Mucosa of descending colon (tissue), 3 donors: Measurements from ENCODE around the gene OMP. TPM values are rescaled to one million over a fixed set of nuclear protein-coding genes. Genes with fewer than 3 reads are reported as not detected.
A peak's percentile ranks its signal among the peaks of the same experiment; 100 is the strongest.
"Not testable (repeated sequence)": the region's sequence is repeated elsewhere in the genome, so short reads cannot be mapped to it uniquely, and the experiment has no call there.

Experiments used
- ATAC-seq: fragments of 200-7000 bp; cut with Tn5 transposase; one replicate; pipeline ENCODE4 v1.9.1; 2020; ENCODE audit warnings: mild to moderate bottlenecking, moderate library complexity
- DNase-seq, 3 donors: peaks; one replicate each; pipeline ENCODE4 v3.0.0-alpha.2; 2020
- H3K36me3 ChIP-seq: fragments of 200-600 bp; one replicate; pipeline ENCODE4 v1.8.0; 2021; ENCODE audit warnings: low read depth, mild to moderate bottlenecking
- H3K4me1 ChIP-seq: fragments of 200-600 bp; one replicate; pipeline ENCODE4 v1.8.0; 2021; ENCODE audit warnings: low read depth, mild to moderate bottlenecking
- H3K4me3 ChIP-seq: fragments of 200-600 bp; one replicate; pipeline ENCODE4 v1.8.0; 2021; ENCODE audit warnings: mild to moderate bottlenecking
- H3K9me3 ChIP-seq: fragments of 200-600 bp; one replicate; pipeline ENCODE4 v1.8.0; 2021; ENCODE audit warnings: mild to moderate bottlenecking
- intact Hi-C, 2 donors: fragments of 100-400 bp; cut with DNase I in 1 of 2; cut with micrococcal nuclease in 1 of 2; formaldehyde crosslinking; loops; one replicate each; pipeline versions ENCODE4 v1.11.0 to v1.11.1; 2022; cut with DNase I, micrococcal nuclease
- total RNA-seq, 3 donors: library from RNA; stranded (reverse); fragmentation: NEBNext Ultra II Directional in 2 of 3; extraction: Animal tissue kit (Norgen Biotek cat#: 25700) in 2 of 3; gene quantifications; one replicate each; pipeline versions ENCODE4 v1.2.1 to v1.2.4, GENCODE V29; 2021 to 2023
- TF ChIP-seq, protein P1 (sequence below): fragments of 200-600 bp; IDR thresholded peaks from one replicate; pipeline ENCODE4 v1.8.0; 2022; ENCODE audit warnings: antibody characterized with exemption, mild to moderate bottlenecking
- donor health status: DM: no; HTN: no; CAD: no; lungs with moderate emphysema.
- donor health status: DM: no; HTN: no; CAD: no.
- donor health status: DM: no; HTN: yes; CAD: no.

The OMP gene
- total RNA-seq, 3 donors from 2014 or later, result 10.3 to 21.1 (median 11.3) TPM

- H3K36me3 ChIP-seq, result no peaks in the 10 kb centered on the region
- DNase-seq (peak in 1 of 3 donors; percentile 20), ATAC-seq (no peak)
- intact Hi-C loops, result no loop called here
- no peak overlapping the region for H3K4me3 ChIP-seq
- peaks cover 12% of the 10 kb centered on the region for H3K4me1 ChIP-seq
- TF ChIP-seq, protein P1, sequence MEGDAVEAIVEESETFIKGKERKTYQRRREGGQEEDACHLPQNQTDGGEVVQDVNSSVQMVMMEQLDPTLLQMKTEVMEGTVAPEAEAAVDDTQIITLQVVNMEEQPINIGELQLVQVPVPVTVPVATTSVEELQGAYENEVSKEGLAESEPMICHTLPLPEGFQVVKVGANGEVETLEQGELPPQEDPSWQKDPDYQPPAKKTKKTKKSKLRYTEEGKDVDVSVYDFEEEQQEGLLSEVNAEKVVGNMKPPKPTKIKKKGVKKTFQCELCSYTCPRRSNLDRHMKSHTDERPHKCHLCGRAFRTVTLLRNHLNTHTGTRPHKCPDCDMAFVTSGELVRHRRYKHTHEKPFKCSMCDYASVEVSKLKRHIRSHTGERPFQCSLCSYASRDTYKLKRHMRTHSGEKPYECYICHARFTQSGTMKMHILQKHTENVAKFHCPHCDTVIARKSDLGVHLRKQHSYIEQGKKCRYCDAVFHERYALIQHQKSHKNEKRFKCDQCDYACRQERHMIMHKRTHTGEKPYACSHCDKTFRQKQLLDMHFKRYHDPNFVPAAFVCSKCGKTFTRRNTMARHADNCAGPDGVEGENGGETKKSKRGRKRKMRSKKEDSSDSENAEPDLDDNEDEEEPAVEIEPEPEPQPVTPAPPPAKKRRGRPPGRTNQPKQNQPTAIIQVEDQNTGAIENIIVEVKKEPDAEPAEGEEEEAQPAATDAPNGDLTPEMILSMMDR, result no peak
- peaks cover 13% of the 10 kb centered on the region for H3K9me3 ChIP-seq
These were observed 46.7 kb upstream of the OMP start for GRCh38 chr11:77055913-77056312.

GRCh38 chr11:77056814-77057402, 45.7 kb upstream of the OMP start:
- H3K4me3 ChIP-seq, result no peak overlapping the region
- ATAC-seq (no peak), DNase-seq (no peak)
- H3K36me3 ChIP-seq, result no peaks in the 10 kb centered on the region
- H3K9me3 ChIP-seq, result peaks cover 13% of the 10 kb centered on the region
- peaks cover 17% of the 10 kb centered on the region for H3K4me1 ChIP-seq
- intact Hi-C loops, result no loop called here
- TF ChIP-seq, protein P1, result no peak

GRCh38 chr11:77057938-77058474, 44.6 kb upstream of the OMP start:
- ATAC-seq (peak; percentile 25), DNase-seq (peak in 1 of 3 donors; percentile 31)
- no peak overlapping the region for H3K4me3 ChIP-seq
- intact Hi-C loops, result no loop called here
- H3K4me1 ChIP-seq, result peaks cover 22% of the 10 kb centered on the region
- peaks cover 13% of the 10 kb centered on the region for H3K9me3 ChIP-seq
- TF ChIP-seq, protein P1, result no peak
- no peaks in the 10 kb centered on the region for H3K36me3 ChIP-seq

- Histone ChIP-seq H3K36me3 (no peaks in the 10 kb centered on the region), H3K9me3 (peaks cover 13% of the 10 kb centered on the region), H3K4me1 (peaks cover 24% of the 10 kb centered on the region), H3K4me3 (no peak overlapping the region)
- DNase-seq (no peak), ATAC-seq (no peak)
- TF ChIP-seq, protein P1, result no peak
- intact Hi-C loops, result no loop called here
These were observed 43.7 kb upstream of the OMP start for GRCh38 chr11:77058900-77059299.

DNA sequence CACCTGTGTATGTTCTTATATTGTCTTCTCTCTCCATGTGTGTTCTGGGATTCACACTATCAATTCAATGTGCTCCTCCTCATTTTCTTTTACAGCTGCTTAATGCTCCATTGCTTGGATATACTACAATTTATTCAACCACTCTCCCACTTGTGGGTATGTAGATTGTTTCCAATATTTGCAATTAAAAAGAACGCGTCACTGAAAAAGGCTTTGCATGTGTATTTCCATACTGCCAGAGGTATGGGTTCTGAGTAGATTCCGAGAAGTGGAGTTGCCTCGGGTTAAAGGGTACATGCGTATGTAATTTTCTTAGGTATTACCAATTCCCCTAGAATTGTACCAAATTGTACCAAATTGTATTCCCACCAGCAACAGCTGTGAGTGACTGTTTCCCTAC, 42.8 kb upstream of the OMP start:
- ATAC-seq (no peak), DNase-seq (no peak)
- TF ChIP-seq, protein P1, result no peak
- no peaks in the 10 kb centered on the region for H3K36me3 ChIP-seq
- H3K4me1 ChIP-seq, result peaks cover 27% of the 10 kb centered on the region
- intact Hi-C loops, result no loop called here
- H3K4me3 ChIP-seq, result no peak overlapping the region
- H3K9me3 ChIP-seq, result peaks cover 13% of the 10 kb centered on the region

DNA sequence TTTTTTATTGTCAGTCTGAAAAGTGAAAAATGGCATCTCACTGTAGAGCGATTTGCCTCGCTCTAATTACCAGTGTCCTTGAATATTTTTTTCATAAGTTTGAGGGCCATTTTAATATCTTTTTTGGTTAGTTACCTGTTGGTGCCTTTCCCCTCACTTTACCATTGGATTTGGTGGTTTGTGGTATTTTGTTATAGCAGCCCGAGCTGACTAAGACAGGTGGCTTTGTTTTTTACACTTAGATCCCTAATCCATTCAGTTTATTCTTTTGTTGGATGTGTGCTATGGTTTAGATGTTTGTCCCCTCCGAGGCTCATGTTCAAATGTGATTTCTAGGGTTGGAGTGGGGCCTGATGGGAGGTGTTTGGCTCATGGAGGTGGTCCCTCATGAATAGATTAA, 42.4 kb upstream of the OMP start:
- H3K4me3 ChIP-seq, result no peak overlapping the region
- H3K4me1 ChIP-seq, result peaks cover 27% of the 10 kb centered on the region
- peaks cover 13% of the 10 kb centered on the region for H3K9me3 ChIP-seq
- no peak for ATAC-seq
- TF ChIP-seq, protein P1, result no peak
- DNase-seq, result no peak
- intact Hi-C loops, result no loop called here
- H3K36me3 ChIP-seq, result no peaks in the 10 kb centered on the region

GRCh38 chr11:77061258-77061657, 41.4 kb upstream of the OMP start:
- H3K4me1 ChIP-seq, result peaks cover 34% of the 10 kb centered on the region
- ATAC-seq, result peak; percentile 69
- H3K4me3 ChIP-seq, H3K36me3 ChIP-seq, H3K9me3 ChIP-seq, intact Hi-C loops: not testable (repeated sequence)
- peak in 1 of 3 donors; percentile 37 for DNase-seq
